Embryonic facial prominence (tissue), 1 donor: ENCODE results near the gene TAF1D.
"Not testable (repeated sequence)": the region's sequence is repeated elsewhere in the genome, so short reads cannot be mapped to it uniquely, and the experiment has no call there.

Experiments
- DNase-seq: peaks from one replicate; pipeline ENCODE4 v3.0.0-alpha.2; 2016; ENCODE audit errors: extremely low spot score

TAF1D gene

GRCh38 chr11:93741094-93741881 is at the start of gene TAF1D, which contains the start of gene C11orf54:
Gene TAF1D (minus strand): TSS chr11:93741495. CDS start chr11:93739304, 2,191 bp downstream.
Gene C11orf54 (plus strand): TSS chr11:93741672. CDS start chr11:93747394, 5,722 bp downstream.
- DNase-seq: peak; percentile 96

- DNase-seq: no peak
These were observed 43.7 kb upstream of the TAF1D start for GRCh38 chr11:93784935-93785360.

GRCh38 chr11:93784145-93784934 is 43.0 kb upstream of the TAF1D start, which contains the start of gene MED17:
Gene MED17 (plus strand): TSS chr11:93784282. CDS start chr11:93784514, 232 bp downstream.
- peak; percentile 92 for DNase-seq

GRCh38 chr11:93783765-93784144 is 42.5 kb upstream of the TAF1D start:
- no peak for DNase-seq

GRCh38 chr11:93783362-93783761 is 42.1 kb upstream of the TAF1D start:
- DNase-seq: no peak

- DNase-seq: no peak
These were observed 34.0 kb upstream of the TAF1D start for GRCh38 chr11:93775289-93775688.

- DNase-seq: not testable (repeated sequence)
These were observed 33.3 kb upstream of the TAF1D start for GRCh38 chr11:93774560-93774959.

GRCh38 chr11:93773601-93774200 is 32.4 kb upstream of the TAF1D start:
- DNase-seq: no peak

GRCh38 chr11:93773045-93773477 is 31.8 kb upstream of the TAF1D start:
- no peak for DNase-seq

- DNase-seq: no peak
These were observed 30.8 kb upstream of the TAF1D start for GRCh38 chr11:93772123-93772522.

GRCh38 chr11:93770160-93770559 is 28.9 kb upstream of the TAF1D start:
- DNase-seq: no peak

- no peak for DNase-seq
These were observed 25.7 kb upstream of the TAF1D start for GRCh38 chr11:93767018-93767417.

- no peak for DNase-seq
These were observed 25.2 kb upstream of the TAF1D start for GRCh38 chr11:93766504-93766903.

GRCh38 chr11:93765551-93765950 is 24.3 kb upstream of the TAF1D start:
- DNase-seq: no peak

- DNase-seq: no peak
These were observed 20.6 kb upstream of the TAF1D start for GRCh38 chr11:93761910-93762309.

GRCh38 chr11:93759123-93759522 is 17.8 kb upstream of the TAF1D start:
- not testable (repeated sequence) for DNase-seq

GRCh38 chr11:93757924-93758865 is 16.9 kb upstream of the TAF1D start:
- DNase-seq: no peak

- no peak for DNase-seq
These were observed 16.0 kb upstream of the TAF1D start for GRCh38 chr11:93757301-93757700.

- no peak for DNase-seq
These were observed 15.5 kb upstream of the TAF1D start for GRCh38 chr11:93756748-93757147.

- no peak for DNase-seq
These were observed 11.9 kb upstream of the TAF1D start for GRCh38 chr11:93753241-93753640.

- DNase-seq: no peak
These were observed 9.7 kb upstream of the TAF1D start for GRCh38 chr11:93751001-93751400.
